AG10803 (cell line): ENCODE measurements around the gene CDCA8.
"Not testable (repeated sequence)": the region's sequence is repeated elsewhere in the genome, so short reads cannot be mapped to it uniquely, and the experiment has no call there.

Source experiments
- DNase-seq: peaks from one replicate; pipeline ENCODE4 v3.0.0; 2010; ENCODE audit warnings: low read depth
- H3K4me3 ChIP-seq: 2 replicates; pipeline ENCODE4 v1.5.1; 2011; ENCODE audit warnings: mild to moderate bottlenecking, low read length, control low read depth
- TF ChIP-seq, protein P1 (sequence below): conservative IDR thresholded peaks from 2 replicates; pipeline ENCODE4 v1.5.1; 2011; ENCODE audit warnings: mild to moderate bottlenecking, low read length, control low read depth, inconsistent platforms

The CDCA8 gene

DNA sequence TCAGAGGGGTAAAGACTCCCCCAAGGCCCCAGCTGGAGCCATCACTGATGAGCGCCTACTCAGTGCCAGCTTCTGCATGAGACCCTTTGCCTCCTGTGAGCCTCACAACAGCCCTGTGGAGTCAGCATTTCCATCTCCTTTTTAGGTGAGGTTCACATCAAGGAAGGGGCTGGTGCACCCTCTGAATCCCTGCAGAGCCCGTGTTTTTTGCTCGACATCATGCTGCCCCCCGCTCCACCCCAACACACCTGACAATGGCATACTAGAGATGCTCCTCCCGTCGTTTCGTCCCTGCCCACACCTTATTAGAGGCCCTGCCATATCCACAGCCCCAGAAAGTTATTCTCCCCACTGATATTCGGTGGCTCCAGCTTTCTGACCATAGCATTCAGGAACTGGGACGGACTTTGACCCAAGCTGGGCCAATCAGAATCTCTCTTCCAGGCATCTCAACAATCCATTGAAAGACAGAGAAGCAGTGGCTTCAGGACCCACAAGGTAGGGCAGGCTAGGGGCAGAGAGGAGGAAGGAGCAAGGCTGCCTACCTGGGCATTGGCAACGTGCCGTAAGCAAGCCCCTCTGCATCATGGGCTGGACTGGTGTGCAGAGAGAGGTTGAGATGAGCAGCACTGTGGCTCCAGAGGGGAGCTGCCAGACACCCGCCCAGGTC, 39.9 kb downstream of the CDCA8 start:
- DNase-seq, result no peak
- no peak overlapping the region for H3K4me3 ChIP-seq
- TF ChIP-seq, protein P1, sequence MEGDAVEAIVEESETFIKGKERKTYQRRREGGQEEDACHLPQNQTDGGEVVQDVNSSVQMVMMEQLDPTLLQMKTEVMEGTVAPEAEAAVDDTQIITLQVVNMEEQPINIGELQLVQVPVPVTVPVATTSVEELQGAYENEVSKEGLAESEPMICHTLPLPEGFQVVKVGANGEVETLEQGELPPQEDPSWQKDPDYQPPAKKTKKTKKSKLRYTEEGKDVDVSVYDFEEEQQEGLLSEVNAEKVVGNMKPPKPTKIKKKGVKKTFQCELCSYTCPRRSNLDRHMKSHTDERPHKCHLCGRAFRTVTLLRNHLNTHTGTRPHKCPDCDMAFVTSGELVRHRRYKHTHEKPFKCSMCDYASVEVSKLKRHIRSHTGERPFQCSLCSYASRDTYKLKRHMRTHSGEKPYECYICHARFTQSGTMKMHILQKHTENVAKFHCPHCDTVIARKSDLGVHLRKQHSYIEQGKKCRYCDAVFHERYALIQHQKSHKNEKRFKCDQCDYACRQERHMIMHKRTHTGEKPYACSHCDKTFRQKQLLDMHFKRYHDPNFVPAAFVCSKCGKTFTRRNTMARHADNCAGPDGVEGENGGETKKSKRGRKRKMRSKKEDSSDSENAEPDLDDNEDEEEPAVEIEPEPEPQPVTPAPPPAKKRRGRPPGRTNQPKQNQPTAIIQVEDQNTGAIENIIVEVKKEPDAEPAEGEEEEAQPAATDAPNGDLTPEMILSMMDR, result no peak

DNA sequence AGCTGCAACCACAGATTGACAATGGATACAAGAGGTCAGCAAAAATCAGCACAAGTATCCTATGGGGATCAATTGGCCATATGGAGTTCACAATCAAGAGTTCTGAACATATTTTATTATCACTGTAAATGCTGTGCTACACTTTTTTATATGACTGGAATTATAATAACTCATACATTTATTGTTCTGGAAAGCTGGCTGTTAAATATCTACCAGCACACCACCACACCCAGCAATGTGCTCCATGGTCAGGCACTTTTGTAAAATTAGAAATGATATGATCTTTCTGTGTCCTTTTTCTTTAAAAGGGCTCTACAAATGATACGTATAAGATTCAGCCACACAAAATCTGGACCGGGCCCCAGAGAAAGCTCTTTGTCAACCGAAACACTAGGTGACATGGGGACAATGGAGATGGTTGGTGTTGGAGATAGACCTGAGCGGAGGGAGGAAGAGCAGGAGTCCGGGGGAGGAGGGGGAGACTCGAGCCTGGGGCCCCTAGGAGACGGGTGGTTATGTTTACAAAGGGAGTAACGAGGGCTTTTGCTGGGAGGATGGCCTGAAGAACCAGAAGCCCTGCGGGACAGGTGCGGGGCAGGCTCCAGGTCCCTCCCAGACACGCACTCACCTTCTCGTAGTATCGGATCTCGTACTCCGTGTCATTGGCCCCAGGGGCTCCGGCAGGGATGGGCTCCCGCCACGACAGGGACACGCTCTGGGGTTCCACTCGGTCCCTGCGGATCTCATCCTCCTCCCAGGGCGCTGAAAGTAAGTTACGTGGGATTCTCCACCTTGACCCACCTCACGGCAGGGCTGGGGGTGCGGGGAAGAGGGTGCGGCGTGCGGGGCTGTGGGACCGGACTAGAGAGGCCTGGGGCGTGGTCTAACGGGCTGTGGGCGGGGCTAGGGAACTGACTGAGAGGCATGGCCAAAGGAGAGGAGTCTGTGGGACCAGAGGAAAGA, 42.6 kb downstream of the CDCA8 start:
- TF ChIP-seq, protein P1, result no peak
- no peak for DNase-seq
- no peak overlapping the region for H3K4me3 ChIP-seq

DNA sequence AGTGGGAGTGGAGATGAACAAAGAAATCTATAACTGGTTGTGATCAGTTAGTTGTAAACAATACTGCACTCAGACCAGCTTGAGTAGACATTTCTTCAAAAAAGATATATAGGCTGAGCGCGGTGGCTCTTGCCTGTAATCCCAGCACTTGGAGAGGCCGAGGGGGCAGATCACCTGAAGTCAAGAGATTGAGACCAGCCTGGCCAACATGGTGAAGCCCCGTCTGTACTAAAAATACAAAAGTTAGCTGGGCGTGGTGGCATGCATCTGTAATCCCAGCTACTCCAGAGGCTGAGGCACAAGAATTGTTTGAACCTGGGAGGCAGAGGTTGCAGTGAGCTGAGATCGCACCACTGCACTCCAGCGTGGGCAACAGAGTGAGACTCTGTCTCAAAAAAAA, 45.7 kb downstream of the CDCA8 start:
- H3K4me3 ChIP-seq, DNase-seq: not testable (repeated sequence)

DNA sequence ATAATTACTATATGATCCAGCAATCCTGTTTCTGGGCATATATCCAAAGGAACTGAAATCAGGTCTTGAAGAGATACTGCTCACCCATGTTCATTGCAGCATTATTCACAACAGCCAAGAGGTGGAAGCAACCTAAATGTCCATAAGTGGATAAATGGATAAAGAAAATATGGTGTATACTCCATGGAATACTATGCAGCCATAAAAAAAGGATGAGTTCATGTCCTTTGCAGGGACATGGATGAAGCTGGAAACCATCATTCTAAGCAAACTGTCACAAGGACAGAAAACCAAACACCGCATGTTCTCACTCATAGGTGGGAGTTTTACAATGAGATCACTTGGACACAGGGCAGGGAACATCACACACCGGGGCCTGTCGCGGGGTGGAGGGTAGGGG, 46.3 kb downstream of the CDCA8 start:
- DNase-seq, H3K4me3 ChIP-seq: not testable (repeated sequence)

DNA sequence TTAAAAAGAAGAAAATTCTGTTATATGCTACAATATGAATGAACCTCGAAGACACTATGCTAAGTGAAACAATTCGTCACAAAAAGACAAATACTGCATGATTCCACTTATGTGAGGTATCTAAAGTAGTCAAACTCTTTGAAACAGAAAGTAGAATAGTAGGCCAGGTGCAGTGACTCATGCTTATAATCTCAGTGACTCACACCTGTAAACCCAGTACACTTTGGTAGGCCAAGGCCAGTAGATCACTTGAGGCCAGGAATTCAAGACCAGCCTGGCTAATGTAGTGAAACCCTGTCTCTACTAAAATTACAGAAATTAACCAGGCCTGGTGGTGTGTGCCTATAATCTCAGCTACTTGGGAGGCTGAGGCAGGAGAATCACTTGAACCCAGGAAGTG, 46.9 kb downstream of the CDCA8 start:
- H3K4me3 ChIP-seq, result no peak overlapping the region
- no peak for DNase-seq
- TF ChIP-seq, protein P1, result no peak

DNA sequence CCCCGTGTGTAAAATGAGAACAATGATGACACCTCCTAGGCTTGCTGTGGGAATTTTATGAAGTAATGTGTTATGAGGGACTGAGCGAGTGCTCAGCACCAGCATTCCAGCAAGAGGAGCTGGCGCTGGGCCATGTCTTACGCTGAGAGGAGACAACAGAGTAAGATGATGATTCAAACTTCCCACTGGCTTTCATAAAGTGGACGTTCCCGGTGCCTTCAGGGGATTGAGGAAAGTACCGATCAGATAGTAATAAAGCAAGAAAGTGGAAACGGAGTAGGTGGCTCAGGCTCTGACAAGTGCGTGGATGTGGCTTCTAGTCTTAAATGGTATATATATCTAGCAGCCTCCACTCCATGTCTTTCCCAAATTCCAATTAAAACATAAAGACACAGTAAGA, 48.8 kb downstream of the CDCA8 start:
- peak; percentile 21 for DNase-seq
- no peak overlapping the region for H3K4me3 ChIP-seq
- TF ChIP-seq, protein P1, result no peak

DNA sequence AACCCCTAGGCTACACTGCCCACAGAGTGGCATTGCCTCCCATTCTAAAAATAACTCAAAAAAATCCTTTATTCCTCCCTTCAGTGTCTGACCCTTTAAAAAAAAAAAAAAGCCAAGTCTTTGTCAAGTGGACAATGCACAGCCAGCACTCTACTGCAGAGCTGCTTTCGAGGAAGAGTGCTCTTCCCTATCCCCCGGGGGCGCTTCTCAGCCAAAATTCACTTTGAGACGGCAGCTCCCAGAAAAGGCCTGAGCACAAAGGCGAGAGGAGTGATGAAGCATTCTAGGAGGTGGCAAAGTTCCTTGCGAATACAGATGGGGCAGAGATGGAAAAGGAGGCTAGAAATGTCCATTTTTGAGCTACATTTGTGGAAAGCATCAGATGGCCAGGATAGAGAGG, 49.3 kb downstream of the CDCA8 start:
- no peak for DNase-seq
- TF ChIP-seq, protein P1, result no peak
- H3K4me3 ChIP-seq, result no peak overlapping the region

DNA sequence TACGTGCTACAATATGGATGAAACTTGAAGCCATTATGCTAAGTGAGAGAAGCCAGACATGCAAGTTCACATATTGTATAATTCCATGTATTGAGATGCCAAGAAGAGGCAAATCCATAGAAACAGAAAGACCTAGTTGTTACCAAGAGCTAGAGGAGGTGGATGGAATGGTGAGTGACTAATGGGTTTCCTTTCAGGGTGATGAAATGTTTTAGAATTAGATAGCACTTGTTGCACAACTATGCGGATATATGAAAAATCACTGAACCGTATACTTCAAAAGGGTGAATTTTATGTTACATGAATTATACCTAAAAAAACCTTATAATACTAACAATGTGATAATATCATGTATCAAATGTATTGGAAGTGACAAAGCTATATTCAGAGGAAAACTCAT, 54.5 kb downstream of the CDCA8 start:
- no peak for DNase-seq
- TF ChIP-seq, protein P1, result no peak
- H3K4me3 ChIP-seq, result no peak overlapping the region
